Dermis blood vessel endothelial cell (primary cell): ENCODE measurements around the gene CDCA4. TPM values are rescaled to one million over a fixed set of nuclear protein-coding genes. Genes with fewer than 3 reads are reported as not detected.
A peak's percentile ranks its signal among the peaks of the same experiment; 100 is the strongest.
"Not testable (repeated sequence)": the region's sequence is repeated elsewhere in the genome, so short reads cannot be mapped to it uniquely, and the experiment has no call there.

Source experiments
- DNase-seq: peaks from one replicate; pipeline ENCODE4 v3.0.0; 2010
- total RNA-seq: library from RNA; depleted of rRNA; stranded (reverse); fragments of >200 nt; gene quantifications from 2 replicates; pipeline ENCODE4 v1.2.3, GENCODE V29; 2014

CDCA4 gene
- 29.8 and 41.1 TPM in 2 replicates for total RNA-seq

DNA sequence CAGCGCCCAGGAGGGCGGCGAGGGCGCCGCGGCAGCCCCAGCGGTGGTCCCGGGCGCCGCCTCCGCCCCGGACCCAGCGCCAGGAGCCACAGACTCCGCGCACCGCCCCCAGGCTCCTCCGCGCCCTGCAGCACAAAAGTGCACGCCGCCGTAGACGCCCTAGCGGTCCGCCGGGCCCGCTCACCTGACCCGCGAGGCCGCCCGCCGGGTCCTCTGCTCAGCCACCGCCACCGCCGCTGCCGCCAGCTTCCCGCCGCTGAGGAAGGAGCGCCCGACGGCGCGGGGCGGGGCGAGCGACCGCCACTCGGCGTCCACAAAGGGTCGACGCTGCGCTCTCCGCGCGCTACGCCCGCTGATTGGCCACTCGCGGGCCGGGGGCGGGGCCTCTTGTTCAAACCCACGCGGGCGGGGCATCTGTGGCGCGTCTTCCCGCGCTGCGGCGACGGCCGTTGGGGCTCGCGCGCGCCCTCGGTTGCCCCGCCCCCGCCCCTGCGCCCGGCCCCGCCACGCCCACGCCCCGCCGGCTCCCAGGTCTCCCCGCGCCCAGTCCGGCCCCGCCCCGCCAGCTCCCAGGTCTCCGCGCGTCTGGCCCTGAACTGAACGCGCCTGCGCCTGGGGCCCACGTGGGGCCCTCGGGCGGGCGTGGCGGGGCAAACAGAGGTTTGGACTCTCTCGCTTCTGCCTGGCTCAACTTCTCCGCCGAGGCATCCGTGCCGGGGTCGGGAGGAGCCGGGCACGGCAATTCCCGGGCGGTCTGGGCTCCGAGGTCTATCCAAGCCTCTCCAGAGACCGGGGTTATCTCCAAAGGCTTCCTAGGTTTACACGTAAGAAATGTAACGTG is at the start of gene CDCA4:
CDCA4 (minus strand) TSS at position 269 of the 841 bp plus-strand sequence. CDS start 9,154 bp downstream, outside the sequence.
- DNase-seq = peak; percentile 97

DNA sequence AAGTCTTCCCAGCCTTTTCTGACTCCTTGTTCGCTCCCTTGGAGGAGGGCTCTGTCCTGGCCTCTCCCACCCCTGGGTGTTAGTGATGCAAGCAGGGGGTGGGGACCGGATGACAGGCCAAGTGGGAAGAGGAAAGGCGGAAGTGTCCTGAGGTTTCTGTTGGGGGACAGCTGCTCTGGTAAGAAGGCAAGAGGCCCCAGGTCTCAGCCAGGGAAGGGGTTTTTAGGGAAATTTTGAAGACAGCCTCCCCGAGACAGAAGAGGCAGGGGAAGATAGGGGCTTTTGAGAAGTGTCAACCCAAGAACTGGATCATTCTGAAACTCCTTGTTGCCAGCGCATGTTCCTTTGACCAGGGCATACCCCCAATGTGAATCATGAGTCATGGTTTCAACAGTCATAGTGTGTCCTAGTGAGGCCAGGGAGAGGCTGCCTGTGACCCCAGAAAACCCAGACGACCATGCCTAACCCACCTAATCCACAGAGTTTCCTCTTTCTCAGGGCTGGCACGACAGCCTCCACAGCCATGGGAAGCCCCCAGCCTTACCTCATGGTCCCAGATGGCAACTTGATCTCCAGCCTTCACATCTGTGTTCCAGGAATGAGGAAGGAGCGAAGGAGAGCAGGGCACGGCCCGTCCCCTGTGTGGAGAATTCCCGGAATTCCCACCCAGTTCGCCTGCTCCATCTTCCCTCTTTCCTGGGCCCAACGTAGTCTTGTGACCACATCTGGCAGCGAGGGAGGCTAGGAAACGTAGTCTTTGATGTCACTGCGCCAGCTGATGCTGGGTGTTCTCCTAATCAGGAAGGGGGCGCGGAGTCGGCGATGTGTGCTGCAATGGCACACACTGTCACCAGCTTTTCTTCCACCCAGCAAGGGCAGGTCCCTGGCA is 49.2 kb upstream of the CDCA4 start:
- no peak for DNase-seq

DNA sequence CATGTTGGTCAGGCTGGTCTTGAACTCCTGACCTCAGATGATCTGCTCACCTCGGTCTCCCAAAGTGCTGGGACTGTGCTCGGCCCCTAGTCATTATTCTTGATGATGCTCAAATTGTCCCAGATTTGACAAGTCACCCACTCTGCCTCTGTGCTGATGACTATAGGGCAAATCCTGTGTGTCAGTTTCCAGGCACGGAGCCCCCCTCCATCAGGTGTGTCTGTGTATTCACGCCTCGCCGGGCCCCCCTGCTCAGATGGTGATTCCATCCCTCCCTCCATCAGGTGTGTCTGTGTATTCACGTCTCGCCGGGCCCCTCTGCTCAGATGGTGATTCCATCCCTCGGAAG is 48.6 kb upstream of the CDCA4 start:
- DNase-seq = no peak

DNA sequence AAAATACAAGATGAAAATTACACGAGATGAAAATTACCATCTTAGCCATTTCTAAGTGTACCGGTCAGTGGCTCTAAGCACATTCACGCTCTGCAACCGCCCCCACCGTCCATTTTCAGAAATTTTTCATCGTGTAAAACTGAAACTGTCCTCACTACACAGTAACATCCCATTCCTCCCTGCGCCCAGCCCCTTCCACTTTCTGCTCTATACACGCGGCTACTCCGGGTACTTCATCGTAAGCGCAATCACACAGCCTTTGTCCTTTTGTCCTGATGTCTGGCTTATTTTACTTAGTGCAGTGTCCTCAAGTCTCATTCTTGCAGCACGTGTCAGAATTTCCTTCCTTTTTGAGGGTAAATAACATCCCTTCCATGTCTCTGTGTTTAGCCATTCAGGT is 47.9 kb upstream of the CDCA4 start:
- DNase-seq = no peak

DNA sequence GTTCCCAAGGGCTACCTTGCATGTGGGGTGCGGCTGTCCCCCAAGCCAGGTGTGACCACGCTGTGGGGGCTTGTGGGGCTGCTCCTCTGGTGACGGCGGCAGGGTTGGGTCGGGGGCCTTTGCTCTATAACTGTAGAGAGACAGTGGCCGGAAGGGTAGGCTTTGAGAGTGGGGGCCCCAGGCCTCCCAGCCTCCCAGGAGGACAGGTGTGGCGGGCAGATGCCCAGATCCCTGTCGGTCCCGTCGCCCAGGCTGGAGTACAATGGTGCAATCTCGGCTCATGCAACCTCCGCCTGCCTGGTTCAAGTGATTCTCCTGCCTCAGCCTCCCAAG is 47.1 kb upstream of the CDCA4 start:
- no peak for DNase-seq

DNA sequence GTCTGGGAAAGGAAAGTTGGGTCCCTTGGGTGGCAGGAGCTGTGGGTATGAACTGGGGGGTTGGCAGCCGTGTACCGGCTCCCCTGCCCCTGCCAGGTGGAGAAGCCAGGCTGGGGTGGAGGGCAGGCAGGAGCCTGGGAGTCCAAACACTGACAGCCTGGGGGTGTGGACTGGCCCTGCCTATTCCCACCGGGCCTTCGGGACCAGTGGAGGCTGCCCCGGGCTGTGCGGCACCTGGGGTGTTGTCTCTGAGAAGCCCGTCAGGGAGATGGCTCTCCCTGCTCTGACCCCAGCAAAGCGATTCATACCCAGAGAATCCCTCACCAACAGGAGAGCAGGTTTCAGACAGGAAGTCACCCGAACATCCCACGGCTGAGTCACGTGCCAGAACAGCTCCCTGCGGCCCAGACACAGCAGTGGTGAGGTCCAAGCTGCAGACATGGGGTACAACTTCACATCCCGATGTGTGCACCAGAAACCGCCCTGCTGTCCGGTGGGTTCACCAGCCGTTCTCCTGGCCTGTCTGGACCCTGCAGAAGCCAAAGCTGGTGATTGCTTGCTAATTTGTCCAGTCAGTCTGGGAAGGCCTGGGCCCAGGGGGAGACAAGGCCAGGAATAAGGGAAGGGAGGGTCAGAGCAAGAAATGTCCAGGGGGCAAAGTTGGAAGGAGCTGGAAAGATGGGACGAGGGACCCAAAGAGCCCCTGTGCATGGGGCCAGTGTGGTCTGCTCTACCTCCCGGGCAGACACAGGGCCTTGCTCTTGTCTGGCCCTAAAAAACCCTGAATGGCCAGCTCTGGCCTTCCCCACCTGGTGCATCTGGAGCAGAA is 46.5 kb upstream of the CDCA4 start:
- no peak for DNase-seq

DNA sequence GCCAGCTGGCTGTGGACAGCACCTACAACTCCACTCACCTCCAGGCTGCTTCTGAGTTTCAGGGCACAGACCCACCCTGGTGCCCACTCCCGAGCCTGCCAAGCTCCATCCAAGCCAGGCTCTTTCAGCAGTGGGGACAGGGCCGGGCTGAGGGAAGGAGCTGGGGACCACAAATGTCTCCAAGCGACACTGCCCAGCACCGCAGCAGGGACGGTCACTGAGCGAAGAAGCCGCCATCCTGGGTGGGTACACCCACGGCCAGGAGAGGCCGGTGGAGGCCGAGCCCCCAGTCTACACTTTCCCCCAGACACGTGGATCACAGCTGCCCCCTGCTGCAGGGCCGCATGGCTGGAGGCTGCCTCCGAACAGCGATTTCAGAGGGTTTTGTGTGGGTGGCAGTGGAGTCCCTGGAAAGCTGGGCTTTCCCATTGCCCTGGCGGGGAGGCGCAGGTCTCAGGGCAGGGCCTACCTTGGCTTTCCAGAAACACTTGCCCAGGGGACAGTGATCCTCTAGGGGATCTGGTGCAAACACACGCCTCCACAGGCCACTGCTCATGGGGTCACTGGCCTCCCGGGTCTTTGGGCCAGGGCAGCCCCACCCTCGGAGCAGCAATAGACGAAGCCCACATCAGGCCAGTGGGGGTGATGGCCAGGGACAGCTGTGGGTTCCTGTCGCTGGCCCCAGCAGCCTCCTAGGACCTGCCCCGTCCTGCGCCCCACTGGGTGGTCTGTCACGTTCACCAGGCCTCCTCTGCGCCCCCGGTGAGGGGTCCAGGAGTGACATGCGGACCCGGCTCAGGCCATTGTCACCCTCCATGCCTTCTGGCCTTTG is 45.6 kb upstream of the CDCA4 start:
- DNase-seq = no peak

DNA sequence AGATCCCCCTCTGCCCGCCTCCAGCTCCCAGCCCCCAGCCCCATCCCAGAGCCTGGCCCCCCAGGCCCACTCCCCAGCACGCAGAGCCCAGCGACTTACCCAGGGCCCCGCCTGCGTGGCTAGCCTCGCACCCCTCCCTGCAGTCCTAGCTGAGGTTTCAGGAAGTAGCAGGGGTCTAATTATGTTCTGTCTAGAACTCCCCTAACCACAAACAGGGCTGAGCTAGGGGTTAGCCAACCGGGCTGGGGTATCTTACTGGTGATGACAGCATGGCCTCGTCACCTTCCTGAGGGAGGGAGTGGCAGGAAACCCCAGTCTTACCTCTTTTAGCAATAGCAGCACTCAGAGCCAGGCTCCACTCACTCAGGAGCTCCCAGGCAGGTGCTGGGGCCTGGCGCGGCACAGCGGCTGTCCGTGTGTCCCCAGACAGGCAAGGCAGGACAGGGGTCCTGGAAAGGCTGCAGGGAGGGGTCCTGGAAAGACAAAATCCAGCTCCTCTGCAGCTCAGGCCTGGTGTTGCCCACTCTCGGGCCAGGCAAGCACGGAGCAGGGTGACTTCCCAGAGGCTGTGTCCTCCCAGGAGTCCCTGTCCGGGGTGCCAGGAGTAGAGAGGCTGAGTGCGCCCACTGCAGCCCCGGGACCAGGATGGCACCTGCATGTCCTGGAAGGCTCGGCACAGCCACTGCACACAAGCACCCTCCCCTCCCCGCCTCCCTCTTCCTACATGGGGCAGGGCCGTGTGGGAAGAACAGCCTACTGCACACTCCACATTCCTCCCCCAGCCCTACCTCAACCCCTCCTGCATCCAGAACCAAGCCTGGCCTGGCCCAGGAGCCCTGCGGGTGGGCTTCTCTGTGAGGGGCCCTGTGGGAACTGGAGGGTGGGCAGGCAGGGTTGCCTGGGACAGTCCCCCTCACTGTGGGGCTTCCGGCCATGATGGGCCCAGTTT is 44.7 kb upstream of the CDCA4 start, which contains the start of gene GPR132:
GPR132 (minus strand) TSS at position 151 of the 949 bp plus-strand sequence. CDS start 10,010 bp downstream, outside the sequence.
- no peak for DNase-seq

DNA sequence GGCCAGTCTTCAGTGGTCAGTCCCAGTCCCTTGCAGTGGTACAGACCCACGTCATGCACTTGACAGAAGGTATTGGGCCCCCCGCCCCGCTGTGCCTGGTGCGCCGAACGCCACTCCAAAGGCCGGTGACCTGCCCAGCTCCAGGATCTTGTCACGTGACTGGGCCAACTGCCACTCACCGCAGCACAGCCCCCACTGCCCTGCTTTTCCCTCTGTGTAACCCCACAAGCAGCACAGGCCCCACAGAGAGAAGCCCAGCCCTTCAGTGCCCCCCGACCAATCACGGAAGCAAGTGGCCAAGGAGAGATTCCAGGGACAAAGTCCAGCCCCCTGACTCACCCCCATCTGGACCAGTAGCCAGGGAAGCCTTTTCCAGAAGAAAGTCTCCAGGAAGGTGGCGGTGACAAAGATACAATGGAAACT is 43.8 kb upstream of the CDCA4 start:
- no peak for DNase-seq

DNA sequence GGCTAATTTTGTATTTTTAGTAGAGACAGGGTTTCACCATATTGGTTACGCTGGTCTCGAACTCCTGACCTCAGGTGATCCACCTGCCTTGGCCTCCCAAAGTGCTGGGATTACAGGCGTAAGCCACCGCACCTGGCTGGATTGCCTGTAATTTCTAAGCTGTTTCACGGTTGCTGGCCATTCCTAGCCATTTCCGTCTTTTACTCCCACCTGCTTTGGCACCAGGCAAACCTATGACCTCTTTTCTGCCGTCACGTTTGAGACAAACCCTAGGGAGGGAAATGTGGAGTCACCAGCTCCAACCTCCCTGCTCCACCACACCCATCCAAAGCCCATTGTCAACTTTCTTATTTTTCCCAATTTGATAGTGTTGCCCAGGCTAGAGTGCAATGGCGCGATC is 43.1 kb upstream of the CDCA4 start:
- no peak for DNase-seq

DNA sequence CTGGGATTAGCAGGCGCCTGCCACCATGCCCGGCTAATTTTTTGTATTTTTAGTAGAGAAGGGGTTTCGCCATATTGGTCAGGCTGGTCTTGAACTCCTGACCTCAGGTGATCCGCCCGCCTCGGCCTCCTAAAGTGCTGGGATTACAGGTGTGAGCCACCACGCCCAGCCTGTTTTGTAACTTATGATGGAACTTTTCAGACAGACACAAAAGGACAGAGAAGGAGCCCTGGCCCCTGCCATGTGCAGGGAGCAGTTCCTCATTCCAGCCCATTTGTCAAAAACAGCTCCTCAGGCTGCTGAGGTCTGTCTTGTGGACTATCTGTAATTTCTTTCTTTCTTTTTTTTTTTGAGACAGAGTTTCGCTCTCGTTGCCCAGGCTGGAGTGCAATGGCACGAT is 42.6 kb upstream of the CDCA4 start:
- not testable (repeated sequence) for DNase-seq

DNA sequence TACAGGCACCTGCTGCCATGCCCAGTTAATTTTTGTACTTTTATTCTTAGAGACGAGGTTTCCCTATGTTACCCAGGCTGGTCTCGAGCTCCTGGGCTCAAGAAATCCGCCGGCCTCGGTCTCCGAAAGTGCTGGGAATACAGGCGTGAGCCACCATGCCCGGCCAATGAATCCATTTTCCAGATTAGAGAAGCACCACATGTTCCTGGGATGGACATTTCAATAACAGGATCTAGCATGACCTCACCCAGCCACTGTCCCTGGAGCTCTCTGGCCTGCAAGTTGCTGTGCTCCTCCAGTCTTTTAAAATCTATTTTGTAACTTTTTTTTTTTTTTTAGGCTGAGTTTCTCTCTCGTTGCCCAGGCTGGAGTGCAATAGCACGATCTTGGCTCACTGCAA is 42.2 kb upstream of the CDCA4 start:
- no peak for DNase-seq

DNA sequence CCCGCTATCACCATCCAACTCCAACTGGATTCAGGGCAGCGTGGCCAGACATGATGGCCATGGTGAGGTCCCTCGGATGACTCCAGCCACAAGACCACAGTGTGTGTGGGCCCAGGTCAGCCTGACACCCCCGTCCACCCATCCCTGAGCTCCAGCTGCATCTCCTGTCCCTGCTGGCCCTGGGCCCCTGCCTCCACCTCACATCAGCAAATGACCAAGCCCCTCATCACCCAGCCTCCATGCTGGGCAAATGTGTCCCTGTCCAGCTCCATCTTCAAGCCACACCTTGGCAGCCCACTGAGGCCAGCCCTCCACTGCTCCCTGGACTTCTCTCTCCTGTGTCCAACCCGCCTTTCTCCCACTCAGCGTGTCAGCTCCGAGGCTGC is 41.2 kb upstream of the CDCA4 start:
- no peak for DNase-seq

DNA sequence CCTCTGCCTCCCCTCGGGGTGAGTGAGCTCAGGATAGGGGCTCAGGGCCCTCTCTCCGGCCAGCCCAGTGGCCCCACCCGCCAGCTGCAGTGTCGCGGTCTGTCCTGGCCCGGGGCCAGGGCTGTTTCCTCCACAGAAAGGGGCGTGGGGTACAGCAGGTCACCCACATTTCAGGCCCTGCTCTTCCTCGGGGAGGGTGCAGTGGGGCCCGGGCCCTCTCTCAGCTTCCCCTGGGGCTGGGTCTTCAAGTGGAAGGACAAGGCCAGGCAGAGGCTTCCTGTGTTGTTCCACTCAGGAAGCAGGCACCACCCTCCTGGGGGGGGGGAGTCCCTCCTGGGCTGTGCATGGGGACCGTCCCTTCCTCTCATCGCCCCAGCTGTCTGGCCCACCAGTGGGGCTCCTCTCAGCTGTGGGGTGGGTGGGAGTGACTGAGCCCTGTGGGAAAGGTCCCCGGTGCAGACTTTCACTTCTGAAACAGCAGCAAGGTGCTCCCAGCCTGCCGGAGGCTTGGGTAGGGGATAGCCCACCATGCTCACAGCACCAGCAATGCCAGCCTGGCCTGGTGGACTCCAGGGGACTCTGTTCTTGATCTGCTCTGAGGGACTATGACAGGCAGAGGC is 40.7 kb upstream of the CDCA4 start:
- no peak for DNase-seq

DNA sequence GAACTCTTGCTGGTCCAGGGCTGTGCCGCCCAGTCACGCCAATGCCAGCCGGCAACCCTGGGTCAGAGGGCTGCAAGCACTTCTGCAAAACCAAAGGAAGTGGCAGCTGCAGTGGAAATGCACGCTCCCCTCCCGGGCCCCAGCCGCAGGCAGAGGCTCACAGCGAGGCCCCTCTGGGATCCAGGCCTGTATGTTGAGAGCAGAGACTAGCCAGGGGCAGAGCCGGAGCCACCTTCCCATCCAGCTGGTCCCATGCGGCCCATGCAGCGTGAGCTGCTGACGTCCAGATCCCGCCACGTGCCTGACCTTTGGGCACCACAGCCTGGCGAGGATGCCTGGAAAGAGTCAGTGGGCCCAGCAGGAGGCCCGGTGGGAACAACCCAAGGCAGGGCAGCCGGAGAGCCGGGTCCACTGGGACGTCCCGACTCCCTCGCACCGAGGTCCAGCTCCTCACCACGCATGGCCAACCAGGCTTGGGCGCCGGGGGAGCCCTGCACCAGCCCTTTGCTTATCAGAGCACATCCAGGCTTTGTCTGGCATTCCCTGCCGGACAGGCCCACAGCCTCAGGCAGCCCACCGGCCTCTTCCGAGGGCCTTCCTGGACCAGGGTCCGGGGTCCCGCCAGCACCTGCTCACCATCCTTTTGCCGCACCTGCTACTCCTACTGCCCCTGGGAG is 40.0 kb upstream of the CDCA4 start:
- DNase-seq = peak; percentile 15

DNA sequence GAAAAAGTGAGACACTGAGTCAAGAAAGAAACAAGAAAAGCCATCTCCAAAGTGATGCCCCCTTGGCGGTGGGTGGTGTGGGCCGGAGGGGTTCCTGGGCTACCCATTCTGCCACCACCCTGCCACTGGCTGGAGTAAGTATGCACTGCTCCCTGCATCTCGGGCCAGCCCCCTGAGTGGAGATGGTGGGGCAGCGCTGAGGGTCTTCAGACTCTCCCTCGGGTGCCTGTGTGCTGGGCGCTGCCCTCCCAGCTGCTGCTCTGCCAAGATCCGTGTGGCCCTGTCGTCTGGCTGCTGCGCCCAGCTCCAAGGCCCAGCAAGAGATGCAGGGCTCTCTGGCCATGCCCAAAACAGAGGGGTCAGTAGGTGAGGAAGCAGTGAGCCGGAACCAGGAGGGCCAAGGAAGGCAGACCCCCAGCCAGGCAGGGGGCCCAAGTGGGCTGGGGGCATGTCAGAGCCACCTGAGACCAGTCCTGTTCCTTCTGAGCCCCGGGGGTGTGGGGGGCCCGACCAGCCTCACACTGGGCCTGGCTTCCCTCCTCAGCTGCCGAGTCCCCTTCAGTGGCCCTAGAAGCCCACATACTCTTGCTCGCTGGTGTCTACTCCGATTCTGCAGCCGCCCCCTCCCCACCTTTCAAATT is 39.2 kb upstream of the CDCA4 start:
- no peak for DNase-seq

DNA sequence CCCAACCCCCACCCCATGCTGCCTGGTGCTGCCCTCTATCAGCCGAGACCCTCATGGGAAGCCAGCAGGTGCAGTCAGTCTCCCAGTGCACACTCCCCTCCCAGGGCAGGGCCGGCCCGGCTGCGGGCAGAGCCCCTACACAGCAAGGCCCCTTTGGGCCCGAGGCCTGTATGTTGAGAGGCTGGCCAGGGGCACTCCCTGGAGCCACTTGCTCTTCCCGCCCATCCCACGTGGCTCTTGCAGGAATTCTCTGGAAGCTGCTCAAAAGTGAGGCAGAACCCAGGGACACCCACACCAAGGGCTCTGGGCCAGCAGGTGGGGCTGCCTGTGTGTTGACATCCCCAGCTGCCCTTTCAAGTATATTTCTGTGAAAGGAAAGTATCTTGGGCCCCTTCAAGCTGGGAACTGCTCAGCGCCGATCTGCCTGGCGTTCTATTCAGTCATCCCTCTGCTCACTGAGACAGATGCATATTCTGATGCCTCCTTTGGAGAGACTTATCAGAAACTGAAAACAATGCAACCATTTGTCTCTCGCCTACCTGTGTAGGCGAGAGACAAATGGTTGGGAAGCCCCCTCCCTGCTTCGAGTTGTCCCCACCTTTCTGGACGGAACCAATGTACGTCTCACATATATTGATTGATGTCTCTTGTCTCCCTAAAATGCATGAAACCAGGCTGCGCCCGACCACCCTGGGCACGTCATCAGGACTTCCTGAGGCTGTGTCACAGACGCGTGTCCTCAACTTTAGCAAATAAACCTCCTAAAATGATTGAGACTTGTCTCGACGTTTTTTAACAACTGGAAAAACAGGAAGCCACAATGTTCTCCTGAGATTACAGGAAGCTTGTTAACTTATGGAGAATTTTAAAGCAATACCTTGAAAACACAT is 38.4 kb upstream of the CDCA4 start:
- peak; percentile 16 for DNase-seq

DNA sequence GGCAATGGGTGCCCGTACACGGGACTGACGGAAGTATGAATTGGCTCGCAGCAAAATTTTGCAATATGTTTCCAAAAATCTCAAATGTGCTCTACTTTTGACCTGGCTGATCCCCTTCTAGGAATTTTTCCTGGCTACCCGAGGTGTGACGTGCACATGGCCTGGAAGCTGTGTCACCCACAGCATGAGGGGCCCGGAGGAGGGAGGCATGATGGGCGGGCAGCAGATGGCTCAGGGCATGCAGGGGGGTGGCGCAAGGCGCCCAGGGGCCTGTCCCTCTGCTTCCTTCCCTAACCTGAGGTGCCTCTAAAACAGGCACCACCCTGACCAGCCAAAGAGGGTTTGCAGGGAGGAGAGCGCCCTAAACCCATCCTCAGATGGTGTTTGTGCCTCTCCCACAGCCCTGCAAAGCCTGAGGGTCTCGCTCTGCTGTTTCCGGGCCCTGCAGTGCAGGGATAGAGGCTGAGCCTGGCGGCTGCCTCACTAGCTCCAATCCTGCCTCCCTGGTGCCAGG is 37.7 kb upstream of the CDCA4 start:
- no peak for DNase-seq
